Thoracic aorta (tissue), 2 donors: ENCODE measurements around the gene POFUT2. TPM values are rescaled to one million over a fixed set of nuclear protein-coding genes. Genes with fewer than 3 reads are reported as not detected.

Source experiments
- ATAC-seq: fragments of 150-250 bp; one replicate; pipeline ENCODE4 v1.8.0; 2017; ENCODE audit warnings: low read depth; ENCODE audit not compliant: insufficient number of reproducible peaks, low FRiP score
- DNase-seq: peaks from one replicate; pipeline ENCODE4 v3.0.0-alpha.2; 2020; ENCODE audit warnings: low spot score
- H3K27ac ChIP-seq, 2 donors: fragments of 200-600 bp; sonication (generic); 1 replicate in 1 of 2; 2 replicates in 1 of 2; pipeline ENCODE4 v1.5.1; 2016; ENCODE audit warnings: mild to moderate bottlenecking in 2 of 2, moderate library complexity in 2 of 2
- H3K27me3 ChIP-seq: fragments of 200-600 bp; sonication (generic); replicated peaks from 2 replicates; pipeline ENCODE4 v1.6.0; 2016; ENCODE audit warnings: mild to moderate bottlenecking; ENCODE audit not compliant: insufficient read depth
- H3K36me3 ChIP-seq: fragments of 200-600 bp; sonication (generic); one replicate; pipeline ENCODE4 v1.5.1; 2016
- H3K4me1 ChIP-seq, 2 donors: fragments of 200-600 bp; sonication (generic); 1 replicate in 1 of 2; 2 replicates in 1 of 2; pipeline versions ENCODE4 v1.5.1 to v1.6.0; 2016; ENCODE audit warnings: low read depth in 2 of 2, mild to moderate bottlenecking in 1 of 2; ENCODE audit not compliant: control insufficient read depth in 1 of 2
- H3K4me3 ChIP-seq: fragments of 200-600 bp; sonication (generic); 2 replicates; pipeline ENCODE4 v1.5.1; 2016; ENCODE audit warnings: mild to moderate bottlenecking
- H3K9me3 ChIP-seq: fragments of 200-600 bp; sonication (generic); 2 replicates; pipeline ENCODE4 v1.5.1; 2016
- total RNA-seq, 2 donors: library from RNA; depleted of rRNA; stranded (reverse); fragments of >200 nt; gene quantifications; one replicate each; pipeline versions ENCODE4 v1.1.0 to v1.2.3, GENCODE V29; 2016
- TF ChIP-seq, protein P1 (sequence below): fragments of 200-600 bp; sonication (generic); IDR thresholded peaks from one replicate; pipeline ENCODE4 v1.5.1; 2019; ENCODE audit warnings: antibody characterized with exemption

Gene POFUT2
- total RNA-seq, 2 donors from 2014 or later: 70.8 to 87.3 TPM

DNA sequence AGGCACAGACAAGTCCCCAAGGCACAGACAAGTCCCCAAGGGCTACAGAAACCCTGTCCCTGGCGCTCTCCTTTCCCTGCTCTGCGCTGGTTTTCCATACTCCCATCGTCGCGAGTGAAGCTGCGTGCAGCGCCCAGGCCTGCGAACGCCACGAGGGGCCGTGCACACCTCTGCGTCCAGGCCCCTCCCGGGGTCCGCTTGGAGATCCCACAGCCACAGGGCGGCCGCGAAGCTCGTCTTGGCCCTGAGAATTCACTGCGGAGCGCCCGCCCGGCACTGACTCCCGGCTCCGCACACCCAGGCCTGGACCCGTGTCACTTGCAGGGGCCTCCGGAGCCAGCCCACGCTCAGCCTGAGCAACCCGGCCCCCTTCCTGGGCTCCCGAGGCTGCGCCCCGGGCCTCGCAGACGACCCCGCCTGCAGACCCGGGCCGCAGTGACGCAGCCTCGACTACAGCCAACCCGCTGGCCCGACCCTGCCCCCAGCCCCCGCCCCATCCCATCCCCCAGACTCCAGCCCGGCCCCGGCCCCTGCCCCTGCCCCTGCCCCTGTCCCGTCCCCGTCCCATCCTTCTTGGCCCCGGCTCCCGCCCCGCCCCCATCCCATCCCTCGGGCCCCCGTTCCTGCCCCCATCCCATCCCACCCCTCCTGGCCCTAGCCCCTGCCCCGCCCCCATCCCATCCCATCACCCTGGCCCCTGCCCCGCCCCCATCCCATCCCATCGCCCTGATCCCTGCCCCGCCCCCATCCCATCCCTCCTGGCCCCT, 841 bp downstream of the POFUT2 start:
- TF ChIP-seq, protein P1, sequence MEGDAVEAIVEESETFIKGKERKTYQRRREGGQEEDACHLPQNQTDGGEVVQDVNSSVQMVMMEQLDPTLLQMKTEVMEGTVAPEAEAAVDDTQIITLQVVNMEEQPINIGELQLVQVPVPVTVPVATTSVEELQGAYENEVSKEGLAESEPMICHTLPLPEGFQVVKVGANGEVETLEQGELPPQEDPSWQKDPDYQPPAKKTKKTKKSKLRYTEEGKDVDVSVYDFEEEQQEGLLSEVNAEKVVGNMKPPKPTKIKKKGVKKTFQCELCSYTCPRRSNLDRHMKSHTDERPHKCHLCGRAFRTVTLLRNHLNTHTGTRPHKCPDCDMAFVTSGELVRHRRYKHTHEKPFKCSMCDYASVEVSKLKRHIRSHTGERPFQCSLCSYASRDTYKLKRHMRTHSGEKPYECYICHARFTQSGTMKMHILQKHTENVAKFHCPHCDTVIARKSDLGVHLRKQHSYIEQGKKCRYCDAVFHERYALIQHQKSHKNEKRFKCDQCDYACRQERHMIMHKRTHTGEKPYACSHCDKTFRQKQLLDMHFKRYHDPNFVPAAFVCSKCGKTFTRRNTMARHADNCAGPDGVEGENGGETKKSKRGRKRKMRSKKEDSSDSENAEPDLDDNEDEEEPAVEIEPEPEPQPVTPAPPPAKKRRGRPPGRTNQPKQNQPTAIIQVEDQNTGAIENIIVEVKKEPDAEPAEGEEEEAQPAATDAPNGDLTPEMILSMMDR: no peak
- Histone ChIP-seq H3K36me3 (peaks cover 33% of the 10 kb centered on the region), H3K4me1 (peaks cover 12 to 26% of the 10 kb centered on the region in 2 donors), H3K27ac (no peak overlapping the region), H3K9me3 (no peaks in the 10 kb centered on the region), H3K27me3 (no peaks in the 10 kb centered on the region), H3K4me3 (peak overlapping the region; percentile 95)
- DNase-seq (no peak), ATAC-seq (no peak)

DNA sequence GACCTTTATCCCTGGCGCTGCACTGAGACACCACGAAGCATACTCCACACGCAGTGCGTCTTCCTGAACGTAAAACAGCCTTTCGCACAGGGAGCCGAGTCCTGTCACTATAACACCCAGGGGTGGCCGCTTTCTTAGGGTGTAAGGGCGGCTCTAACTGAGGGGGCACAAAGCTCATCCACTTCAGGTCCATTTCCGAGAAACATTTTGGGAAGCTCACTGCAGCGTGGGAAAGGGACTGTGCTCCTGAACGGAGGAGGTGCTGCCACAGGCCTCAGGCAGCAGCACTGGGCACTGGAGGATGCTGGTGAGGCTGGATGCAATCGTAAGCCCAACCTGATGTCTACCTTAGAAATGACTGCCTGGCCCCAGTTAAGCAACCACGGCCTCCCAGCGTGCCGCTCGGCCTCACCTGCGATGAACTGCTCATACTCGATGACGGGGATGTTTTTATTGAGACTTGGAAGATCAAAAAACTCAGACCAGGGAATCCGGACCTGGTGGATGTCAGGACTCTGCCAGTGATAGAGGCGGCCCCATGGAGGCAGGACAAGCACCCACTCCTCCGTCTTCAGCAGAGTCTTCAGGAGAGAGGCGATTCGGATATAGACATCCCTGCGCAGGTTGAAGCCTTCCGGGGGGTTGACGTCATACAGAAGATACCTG, 2.3 kb downstream of the POFUT2 start:
- peaks cover 12 to 23% of the 10 kb centered on the region in 2 donors for H3K4me1 ChIP-seq
- H3K9me3 ChIP-seq: no peaks in the 10 kb centered on the region
- TF ChIP-seq, protein P1: no peak
- no peaks in the 10 kb centered on the region for H3K27me3 ChIP-seq
- ATAC-seq (no peak), DNase-seq (no peak)
- H3K36me3 ChIP-seq: peaks cover 46% of the 10 kb centered on the region
- no peak overlapping the region for H3K27ac ChIP-seq
- no peak overlapping the region for H3K4me3 ChIP-seq

DNA sequence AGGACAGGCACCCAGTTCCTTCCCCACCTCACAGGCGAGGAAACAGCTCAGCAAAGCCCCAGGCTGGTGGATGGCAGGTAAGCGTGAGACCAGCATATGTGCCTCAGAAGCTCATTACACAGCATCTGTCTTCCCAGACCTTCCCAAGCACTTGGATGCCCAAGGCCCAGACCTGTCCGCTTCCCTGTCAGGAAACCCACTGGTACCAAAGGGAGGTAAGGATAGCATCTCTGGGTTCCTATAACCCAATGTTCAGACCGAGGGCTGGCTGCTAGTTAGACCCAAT, 3.3 kb downstream of the POFUT2 start:
- H3K27me3 ChIP-seq: no peaks in the 10 kb centered on the region
- no peak overlapping the region for H3K4me3 ChIP-seq
- H3K4me1 ChIP-seq: peaks cover 12 to 23% of the 10 kb centered on the region in 2 donors
- ATAC-seq (no peak), DNase-seq (no peak)
- H3K27ac ChIP-seq: no peak overlapping the region
- TF ChIP-seq, protein P1: no peak
- H3K36me3 ChIP-seq: peaks cover 56% of the 10 kb centered on the region
- no peaks in the 10 kb centered on the region for H3K9me3 ChIP-seq

DNA sequence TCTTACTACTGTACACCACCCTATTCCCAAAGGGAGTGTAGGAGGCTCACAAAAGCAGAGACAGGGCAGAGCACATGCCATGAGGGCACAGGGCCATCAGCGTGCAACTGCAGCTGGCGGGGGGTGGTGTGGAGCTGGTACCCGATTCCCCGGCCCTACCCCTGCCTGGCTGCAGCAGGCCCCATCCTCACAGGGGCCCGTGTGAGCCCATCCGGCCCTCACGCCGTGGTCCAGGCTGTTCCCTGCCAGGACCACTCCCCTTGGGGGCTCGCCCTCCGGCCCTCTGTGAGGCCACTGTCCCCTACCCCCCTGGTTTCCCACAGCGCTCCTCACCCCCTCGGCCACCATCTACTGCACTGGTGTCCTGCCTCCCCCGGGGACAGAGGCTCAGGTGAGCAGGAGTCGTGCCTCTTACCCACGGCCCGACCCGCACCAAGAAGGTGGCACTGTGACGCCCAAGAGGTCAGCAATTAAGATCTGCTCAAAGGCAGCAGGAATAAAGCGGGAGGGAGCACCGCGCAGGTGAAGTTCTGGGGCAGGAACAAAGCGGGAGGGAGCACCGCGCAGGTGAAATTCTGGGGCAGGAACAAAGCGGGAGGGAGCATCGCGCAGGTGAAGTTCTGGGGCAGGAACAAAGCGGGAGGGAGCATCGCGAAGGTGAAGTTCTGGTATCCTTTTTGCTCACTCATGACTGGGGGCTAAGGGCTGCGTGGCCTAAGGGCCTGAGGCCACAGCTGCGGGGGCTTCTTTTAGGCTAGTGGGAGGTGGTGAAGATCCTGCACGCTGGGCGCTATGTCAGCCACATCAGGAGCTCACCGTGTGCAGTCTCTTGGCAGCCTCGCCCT, 3.9 kb downstream of the POFUT2 start:
- Histone ChIP-seq H3K27me3 (no peaks in the 10 kb centered on the region), H3K27ac (no peak overlapping the region), H3K4me1 (peaks cover 12 to 20% of the 10 kb centered on the region in 2 donors), H3K9me3 (no peaks in the 10 kb centered on the region), H3K36me3 (peaks cover 59% of the 10 kb centered on the region), H3K4me3 (no peak overlapping the region)
- ATAC-seq (no peak), DNase-seq (no peak)
- TF ChIP-seq, protein P1: no peak

DNA sequence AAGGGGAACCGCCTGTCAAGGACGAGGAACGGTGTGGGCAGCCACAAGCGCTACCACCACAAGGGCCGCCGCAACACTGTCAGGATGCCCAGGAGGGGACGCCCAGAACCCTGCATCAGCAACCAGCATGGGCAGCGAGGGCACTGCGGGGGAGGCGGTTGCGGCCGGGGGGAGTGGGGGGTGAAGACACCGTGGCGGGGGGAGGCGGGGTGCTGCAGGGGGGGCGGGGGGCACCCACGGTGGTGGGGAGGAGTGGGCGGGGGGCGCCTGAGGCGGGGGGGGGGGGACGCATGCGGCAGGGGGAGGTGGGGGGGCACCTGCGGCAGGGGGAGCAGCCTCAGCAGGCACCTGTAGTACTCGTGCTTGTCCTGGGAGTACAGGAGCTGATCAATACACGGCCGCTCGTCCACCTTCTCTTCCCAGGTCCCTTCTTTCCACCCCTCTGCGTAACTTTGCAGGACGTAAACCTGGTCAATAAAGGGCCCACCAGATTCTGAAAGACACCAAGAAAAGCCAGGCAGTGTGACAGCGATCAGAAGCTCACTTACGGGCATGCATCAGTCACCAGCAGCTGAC, 4.6 kb downstream of the POFUT2 start:
- Histone ChIP-seq H3K4me1 (peaks cover 6 to 15% of the 10 kb centered on the region in 2 donors), H3K27ac (no peak overlapping the region), H3K27me3 (no peaks in the 10 kb centered on the region), H3K36me3 (peaks cover 66% of the 10 kb centered on the region), H3K9me3 (no peaks in the 10 kb centered on the region), H3K4me3 (no peak overlapping the region)
- ATAC-seq (no peak), DNase-seq (no peak)
- TF ChIP-seq, protein P1: no peak
